Fibroblast of upper back skin (primary cell): ENCODE measurements around the gene MOSMO.
"Not testable (repeated sequence)": the region's sequence is repeated elsewhere in the genome, so short reads cannot be mapped to it uniquely, and the experiment has no call there.

ENCODE experiments used
- DNase-seq: peaks from one replicate; pipeline ENCODE4 v3.0.0-alpha.2; 2013

Gene MOSMO

DNA sequence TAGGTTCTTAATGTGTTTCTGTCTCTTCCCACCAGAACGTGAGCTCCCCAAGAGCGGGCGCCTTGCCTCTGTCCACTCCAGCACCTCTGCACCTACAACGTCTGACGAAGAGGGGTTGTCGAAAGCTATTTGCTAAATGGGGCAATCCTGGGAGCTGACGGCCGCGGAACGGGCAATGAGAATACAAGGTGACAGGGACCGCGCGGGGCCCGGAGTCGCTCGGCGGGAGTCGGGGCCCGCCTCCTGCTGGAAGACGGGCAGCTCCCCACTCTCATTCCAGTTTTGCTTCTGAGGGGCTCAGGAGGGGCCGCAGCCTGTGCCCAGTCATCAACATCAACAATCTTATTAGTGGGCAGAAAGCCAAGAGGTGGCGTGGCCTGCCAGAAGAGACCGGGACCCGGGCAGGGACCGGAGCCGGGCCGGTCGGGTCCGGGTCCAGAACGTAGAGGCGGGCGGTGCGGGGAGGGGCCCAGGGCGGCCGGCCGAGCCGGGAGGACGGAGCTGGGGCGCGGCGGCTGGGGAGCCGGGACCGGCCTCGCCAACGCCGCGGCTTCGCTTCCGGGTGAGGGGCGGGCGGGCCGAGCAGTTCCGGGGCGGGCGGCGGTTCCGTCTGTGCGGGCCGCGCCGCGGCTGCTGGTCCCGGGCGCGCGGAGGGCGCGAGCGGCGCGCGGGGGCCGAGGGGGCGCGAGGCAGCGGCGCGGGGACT lies at the start of gene MOSMO:
MOSMO (plus strand) TSS at position 603 of the 706 bp plus-strand sequence. CDS start 191 bp downstream, outside the sequence.
- DNase-seq: peak; percentile 51

DNA sequence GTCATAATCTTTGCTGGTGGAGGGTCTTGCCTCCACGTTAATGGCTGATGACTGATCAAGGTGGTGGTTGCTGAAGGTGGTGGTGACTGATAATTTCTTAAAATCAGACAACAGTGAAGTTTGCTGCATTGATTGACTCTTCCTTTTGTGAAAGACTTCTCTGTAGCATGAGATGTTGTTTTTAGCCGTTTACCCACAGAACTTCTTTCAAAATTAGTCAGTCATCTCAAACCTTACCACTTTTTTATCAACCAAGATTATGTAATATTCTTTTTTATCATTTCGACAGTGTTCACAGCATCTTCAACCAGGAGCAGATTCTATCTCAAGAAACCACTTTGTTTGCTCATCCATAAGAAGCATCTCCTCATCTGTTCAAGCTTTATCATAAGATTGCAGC lies 48.9 kb upstream of the MOSMO start:
- DNase-seq: no peak

DNA sequence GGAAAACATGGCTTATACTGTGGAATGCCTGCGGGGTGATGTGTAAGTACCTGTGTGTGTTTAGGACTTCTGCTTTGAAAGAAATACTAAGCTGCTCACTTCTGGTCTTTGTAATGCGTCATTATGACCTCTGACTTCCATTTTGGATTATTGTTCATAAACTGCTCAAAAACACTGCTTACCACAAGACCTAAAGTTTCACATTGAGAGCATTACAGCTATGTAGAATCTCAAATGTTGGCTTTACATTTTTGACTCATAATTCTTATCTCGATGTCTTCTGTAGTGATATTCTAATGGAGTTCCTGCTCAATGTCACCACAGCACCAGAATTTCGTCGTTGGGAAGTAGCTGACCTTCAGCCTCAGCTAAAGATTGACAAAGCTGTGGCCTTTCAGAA lies 45.4 kb upstream of the MOSMO start:
- DNase-seq: no peak

DNA sequence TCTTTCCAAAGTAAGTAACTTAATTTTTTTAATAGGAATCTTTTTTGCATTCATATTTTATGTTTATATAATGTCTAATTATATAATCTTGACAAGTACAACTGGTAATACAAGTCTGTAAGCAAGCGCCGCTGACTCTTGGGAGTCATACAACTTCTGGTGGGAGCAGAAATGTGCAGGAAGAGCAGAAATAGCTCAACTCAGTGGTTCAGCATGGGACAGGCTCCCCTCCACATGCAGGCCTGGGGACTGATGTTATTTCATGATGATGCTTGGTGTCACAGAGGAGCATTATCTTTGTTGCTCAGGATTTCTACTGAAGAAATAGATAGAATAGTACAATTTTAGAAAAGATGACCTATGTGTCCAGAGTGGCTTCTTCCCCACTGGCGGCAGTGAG lies 44.0 kb upstream of the MOSMO start:
- DNase-seq: no peak

DNA sequence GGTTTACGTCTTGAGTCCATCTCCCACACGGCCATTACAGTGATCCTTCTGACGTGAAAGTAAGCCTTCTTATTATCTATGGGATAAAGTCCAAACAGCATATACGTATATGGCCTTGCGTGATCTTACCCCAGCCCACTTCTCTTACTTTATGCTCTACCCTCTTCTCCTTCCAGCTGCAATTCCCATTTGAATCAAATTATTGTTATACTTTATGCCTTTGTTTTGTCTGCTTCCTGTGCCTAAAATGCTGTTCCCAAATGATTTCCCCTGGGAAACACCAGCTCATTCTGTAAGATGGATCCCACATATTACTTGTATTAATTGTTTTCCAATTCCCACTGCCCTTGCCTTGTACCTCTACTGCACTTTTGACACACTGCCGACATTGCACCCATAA lies 43.6 kb upstream of the MOSMO start:
- no peak for DNase-seq

DNA sequence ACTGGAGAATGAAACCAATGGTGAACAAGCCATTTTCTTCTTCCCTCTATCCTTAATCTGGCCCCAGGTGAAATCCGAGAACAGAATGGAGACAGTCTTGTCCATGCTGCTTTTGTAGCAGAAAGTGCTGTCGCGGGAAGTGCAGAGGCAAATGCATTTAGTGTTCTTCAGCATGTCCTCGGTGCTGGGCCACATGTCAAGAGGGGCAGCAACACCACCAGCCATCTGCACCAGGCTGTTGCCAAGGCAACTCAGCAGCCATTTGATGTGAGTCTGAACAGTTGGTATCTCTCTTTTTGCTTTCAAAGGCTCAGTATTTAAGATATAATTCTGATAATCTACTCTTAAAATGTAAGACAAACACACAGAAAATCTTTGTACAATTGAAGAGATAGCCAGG lies 36.1 kb upstream of the MOSMO start:
- DNase-seq: no peak

DNA sequence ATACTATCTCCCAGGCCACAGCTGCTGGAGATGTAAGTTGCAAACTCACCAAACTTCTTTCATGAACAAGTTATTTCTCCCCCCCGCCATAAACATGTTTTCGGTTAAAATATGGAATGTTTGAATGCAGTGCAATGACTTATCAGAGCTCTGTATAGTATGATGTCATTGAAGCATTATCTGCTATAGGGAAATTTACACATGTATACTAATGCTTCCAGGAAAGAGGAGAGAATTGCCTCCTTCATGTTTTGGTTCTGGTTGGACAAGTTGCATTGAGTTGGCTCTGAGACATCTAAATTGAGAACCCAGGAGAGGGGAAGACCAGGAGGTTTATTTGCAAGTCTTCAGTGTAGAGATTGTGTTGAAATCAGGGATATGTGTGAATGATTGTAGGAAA lies 34.0 kb upstream of the MOSMO start:
- no peak for DNase-seq

DNA sequence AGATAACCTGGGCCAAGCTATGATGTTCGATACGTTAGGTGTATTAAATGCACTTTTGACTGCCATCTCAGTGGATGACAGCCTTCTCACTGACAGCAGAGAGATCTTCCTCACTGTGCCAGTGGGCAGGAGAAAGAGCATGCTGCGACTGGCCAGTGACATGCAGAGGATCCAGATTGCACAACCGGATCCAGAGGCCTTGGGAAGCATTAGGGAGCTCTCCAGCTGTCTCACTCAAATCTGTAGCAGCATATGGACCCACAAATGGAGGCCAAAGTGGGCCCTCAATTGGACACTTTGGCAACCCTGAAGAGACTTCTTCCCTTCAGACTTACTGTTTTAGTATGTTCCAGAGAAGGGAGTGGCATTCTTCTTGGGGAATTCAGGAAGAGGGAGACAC lies 27.9 kb upstream of the MOSMO start:
- DNase-seq: no peak

DNA sequence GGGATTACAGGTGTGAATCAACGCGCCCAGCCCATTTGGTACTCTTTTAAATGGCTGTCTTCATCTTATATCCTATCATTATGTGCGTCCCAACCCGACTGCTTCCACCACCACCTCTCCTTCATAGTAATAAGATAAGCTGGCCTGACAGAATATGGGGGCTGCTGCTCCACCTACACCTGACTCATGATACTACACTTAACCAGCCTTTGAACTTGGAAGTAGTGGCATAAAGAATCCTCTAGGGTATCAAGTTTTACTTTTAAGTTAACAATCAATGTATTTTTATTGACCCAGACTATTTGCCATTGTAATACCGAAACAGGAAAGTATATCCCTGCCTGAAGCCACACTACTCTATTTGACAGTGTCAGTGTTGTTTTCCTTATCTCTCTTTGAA lies 25.8 kb upstream of the MOSMO start:
- DNase-seq: no peak

DNA sequence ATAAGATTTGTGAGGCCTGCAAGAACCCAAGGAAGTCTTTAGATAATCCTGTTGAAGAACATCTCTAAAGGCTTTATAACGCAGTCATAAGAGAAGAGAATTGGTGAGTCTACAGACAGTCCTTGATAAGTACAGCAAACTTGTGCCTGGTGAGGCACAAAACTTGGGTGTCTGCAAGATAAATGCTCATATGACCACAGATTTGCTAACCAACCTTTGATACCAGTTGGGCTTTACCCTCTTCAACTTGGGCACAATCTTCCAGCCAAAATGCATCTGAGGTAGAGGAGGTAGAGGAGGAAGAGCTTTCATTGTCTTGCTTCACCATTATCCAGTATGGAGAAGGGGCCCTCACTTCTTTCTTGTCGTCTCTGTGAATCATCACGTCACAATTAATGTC lies 23.8 kb upstream of the MOSMO start:
- no peak for DNase-seq

DNA sequence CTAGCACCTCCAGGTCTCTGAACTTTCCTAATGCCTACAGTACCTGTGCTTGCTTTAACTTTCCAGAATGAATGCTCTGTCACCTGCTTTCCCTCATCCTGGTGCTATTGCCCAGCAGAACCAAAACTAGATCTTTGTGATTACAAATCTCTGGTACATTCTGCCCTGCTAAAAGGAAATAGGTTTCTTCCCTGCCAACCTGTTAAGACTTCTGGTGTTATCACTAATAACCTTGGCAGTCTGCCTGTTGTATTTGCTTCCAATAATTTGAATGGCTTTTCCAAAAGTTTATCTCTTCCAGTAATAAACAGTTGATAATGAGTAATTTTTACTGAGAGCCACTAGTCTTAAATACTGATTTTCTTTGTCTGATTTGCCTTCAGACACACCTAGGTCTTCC lies 22.4 kb upstream of the MOSMO start:
- no peak for DNase-seq

DNA sequence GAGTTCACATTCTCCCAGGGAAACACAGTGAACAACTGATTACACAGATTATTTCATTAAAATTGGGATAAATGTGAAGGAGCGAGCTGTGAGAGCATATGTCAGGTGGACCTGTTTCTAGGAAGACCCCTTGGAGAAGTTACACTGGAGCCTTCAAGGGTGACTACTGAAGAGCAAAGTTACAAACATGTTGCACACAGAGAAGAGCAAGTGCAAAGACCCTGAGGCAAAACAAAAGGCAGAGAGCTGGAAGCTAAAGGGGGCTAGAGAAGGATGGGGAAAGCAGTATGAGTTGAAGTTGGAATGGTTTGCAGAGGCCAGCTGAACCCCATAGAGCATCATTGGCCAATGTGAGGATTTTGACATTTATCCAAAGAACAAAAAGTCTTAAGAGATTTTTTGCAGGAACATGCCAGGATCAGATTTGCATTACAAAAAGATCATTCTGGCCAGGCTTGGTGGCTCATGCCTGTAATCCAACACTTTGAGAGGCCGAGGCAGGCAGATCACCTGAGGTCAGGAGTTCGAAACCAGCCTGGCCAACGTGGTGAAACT lies 21.1 kb upstream of the MOSMO start:
- no peak for DNase-seq

DNA sequence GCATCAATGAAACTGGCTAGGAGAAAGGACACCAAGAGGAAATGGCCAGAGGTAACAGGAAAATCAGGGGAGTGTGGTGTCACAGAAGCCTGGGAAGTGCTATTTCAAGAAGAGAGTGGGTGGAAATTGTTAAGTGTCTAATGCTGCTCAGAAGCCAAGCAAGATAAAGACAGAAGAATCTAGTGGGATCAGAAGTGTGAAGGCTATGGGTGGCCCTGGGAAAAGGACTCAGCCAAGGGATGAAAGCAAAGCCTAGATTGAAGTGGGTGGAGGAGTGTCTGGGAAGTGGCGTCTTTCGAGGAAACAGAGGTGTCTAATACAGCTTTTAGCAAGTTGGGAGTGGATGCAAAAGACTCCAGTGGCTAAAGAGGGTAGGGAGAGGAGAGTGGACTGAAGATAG lies 20.4 kb upstream of the MOSMO start:
- DNase-seq: no peak

DNA sequence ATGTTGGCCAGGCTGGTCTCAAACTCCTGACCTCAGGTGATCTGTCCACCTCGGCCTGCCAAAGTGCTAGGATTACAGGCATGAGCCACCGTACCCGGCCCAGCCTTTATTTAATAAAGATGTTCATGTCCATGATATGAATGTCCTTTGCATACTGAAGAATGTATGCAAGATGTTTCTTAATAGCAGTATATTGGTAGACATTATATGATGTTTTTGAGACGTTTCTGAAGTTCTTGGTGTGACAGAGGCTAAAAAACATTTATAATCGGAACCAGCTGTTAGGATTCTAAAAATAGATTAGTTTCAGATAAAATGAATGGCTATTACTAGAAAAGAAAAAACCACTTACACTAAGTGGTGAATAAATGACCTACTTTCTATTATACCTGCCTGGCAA lies 18.8 kb upstream of the MOSMO start:
- peak; percentile 41 for DNase-seq

DNA sequence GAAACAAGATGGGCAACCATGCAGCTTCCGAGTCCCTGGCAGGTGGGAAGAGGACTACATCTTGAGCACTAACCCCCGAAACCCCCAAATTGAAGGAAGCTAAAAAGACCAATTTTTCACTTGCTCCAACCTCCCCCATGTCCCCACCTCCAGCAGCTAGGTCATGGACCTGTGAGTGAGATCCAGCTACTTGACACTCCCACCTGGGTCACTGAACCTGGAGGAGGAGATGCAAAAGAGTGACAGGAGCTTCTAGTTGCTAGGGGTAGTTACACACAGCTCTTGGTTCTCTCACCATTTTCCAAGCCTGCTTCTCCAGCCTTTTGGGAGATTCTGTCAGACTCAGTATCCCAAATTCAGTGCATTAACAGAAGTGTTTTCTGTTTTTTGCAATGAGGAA lies 18.2 kb upstream of the MOSMO start:
- no peak for DNase-seq

DNA sequence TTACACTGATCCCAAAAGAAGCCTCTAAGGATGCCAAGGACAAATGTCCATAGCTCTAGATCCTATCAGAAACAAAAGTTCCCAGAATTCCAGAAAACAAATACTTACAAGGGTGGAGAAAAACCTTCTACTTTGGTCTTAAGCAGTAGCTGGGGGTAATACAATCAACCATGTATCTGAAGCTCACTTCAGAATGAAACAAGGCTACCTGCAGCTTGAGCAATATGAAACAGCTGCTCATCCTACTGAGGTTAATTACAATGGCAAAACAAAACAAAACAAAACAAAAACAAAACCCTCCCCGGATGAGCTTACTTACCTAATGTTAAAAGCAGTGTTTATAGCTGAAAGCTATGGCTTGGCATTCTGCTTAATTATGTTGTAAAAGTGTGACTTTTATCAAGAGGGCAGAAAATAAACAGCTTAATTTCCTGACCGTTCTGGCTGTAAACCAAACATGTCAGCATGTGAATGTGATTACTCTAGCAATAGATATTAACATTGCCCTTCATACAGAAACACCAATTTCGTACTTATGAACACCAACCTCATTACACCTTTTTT lies 17.4 kb upstream of the MOSMO start:
- DNase-seq: no peak

DNA sequence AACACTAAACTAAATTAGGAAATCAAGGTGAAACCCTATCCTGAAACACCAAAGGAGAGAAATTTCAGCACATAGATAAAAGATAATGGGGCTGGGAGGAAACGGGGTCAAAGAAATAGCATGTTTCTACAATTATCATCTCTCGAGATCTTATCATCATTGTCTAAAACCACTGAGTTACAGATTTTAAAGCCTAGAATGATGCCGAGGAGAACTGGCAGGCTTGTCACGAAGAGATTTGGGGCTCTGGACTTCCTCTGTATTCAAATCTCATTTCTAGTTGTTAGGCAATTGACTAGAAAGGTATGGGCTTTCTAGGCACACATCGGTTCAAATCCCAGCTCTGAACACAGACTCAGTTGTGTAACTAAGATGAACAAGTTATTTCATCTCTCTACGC lies 16.3 kb upstream of the MOSMO start:
- DNase-seq: no peak

DNA sequence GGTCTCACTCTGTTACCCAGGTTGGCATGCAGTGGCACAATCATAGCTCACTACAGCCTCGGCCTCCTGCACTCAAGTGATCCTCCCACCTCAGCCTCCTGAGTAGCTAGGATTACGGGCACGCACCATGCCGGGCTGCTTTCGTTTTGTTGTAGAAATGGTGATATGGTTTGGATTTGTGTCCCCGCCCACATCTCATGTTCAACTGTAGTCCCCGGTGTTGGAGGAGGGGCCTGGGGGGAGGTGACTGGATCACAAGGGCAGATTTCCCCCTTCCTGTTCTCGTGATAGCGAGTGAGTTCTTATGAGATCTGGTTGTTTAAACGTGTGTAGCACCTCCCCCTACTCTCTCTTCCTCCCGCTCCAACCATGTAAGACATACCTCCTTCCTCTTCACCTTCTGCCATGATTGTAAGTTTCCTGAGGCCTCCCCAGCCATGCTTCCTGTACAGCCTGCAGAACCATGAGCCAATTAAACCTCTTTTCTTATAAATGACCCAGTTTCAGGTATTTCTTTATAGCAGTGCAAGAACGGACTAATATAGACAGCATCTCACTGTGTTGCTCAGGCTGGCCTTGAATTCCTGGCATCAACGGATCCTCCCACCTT lies 12.9 kb upstream of the MOSMO start:
- DNase-seq: no peak

DNA sequence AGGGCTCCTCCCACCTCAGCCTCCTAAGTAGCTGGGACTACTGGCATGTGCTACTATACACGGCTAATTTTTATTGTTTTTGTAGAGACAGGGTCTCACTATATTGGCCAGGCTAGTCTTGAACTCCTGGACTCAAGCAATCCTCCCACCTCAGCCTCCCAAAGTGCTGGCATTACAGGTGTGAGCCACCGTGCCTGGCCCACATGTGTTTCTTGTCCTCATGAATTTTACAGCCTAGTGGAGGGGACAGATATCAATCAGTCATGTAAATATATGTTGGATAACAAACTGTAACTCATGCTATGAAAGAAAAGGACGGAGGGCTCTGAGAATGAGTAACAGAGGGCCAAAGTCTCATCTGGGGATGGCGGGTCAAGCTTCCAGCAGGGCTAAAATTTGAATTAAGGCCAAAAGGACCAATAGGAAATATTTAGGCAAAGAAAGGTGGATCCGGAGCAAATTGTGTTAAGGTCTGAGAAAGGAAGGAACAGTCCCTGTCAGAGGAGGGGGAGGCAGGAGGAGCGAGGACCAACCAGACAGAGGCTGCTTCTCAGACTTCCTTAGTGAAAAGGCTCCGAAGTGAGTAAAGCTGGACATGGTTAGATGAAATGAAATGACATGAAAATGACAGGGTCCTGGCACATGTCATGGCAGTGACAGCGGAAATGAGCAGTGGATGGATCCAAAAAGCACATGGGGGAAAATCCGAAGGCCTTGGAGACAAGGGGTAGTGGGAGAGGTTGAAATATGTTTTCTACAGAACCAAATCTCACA lies 10.8 kb upstream of the MOSMO start:
- DNase-seq: no peak

DNA sequence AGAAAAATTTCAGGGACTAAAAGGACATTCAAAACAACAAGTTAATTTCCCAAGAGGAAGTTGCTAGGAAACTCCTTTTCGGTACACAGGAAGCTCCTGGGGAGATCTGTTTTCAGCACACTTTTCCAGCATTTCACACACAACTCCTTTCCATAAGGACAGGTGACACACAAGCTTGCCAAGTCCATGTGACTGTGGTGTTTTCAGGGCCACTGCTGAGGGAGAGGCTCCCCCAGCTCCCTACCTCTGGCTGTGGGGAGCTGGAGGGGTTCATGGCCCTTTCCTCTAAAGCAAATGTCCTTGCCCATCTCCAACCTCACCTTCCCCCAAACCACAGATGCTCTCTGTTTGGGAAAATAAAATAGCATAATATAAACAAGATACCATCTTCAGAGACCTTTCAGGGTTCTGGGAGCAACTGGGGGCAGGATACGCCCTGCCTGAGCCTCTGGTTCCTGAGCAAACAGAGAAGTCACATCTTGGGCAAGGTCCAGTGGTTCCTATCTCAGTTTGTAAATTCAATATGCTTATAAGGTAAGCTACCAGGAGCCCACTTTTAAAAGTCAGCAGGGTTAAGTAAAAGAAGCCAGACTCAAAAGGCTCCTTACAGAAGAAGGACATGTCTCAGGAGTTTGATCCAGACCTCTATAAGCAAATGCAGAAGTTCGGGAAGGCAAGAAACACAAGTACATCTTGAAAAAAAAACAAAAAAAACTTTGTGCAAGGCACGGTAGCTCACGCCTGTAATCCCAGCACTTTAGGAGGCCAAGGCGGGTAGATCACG lies 10.0 kb upstream of the MOSMO start:
- no peak for DNase-seq

DNA sequence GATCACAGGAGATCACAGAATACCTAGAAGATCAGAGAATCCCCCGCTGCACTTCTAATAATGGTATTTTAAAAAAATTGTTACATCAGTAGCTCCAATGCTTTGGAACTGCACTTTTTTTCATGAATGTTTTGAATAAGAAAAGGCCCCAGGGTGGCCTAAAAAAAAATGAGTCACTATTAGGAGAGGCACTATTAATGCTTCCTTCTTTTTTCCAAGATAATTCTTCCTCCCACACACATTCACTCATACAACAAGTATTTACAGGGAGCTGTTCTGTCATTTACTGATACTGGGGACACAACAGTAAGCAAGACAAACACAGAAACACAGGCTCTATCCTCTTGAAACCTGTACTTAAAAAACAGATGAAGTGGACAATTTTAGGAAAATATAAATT lies 6.3 kb upstream of the MOSMO start:
- DNase-seq: peak; percentile 26

DNA sequence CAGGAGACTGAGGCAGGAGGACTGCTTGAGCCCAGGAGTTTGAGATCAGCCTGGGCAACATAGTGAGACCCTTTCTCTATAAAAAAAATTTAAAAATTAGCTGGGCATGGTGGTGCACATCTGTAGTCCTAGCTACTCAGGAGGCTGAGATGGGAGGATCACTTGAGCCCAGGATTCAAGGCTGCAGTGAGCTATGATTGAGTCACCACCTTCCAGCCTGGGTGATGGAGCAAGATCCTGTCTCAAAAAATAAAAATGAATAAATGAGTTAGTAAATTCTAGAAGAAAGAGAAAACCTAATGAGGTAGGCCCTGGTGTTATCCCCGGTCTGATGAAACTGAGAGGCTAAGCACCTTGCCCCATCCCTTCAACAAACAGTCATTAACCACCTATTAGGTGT lies 5.9 kb upstream of the MOSMO start:
- not testable (repeated sequence) for DNase-seq

DNA sequence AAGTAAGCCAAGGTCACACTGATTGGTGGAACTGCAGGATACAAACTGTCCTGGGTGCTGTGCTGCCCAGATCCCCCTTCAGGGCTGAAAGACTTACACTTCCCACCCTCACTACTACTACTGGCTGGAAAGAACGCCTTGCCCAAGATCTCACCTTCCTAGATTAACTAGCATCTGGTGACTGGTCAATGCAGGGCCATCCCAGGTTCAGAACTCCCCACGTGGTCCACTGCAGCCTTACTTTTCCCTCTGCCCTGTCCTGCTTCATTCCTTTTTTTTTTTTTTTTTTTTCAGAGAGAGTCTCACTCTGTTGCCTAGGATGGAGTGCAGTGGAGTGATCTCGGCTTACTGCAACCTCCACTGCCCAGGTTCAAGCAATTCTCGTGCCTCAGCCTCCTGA lies 4.7 kb upstream of the MOSMO start:
- no peak for DNase-seq
